Stimulated activated effector memory CD8-positive, alpha-beta T cell treated with anti-CD3 and anti-CD28 coated beads, Interleukin-12 subunit alpha, Interleukin-12 subunit beta, amount 100 ng/mL, for 72 hours (primary cell): ENCODE data around the gene RBM28.
A peak's percentile ranks its signal among the peaks of the same experiment; 100 is the strongest.

ENCODE experiments used
- ATAC-seq: fragments of 150-1000 bp; cut with Tn5 transposase; 2 replicates; pipeline ENCODE4 v1.10.0; 2021
- DNase-seq, 2 donors: peaks; one replicate each; pipeline ENCODE4 v3.0.0; 2021 to 2022; ENCODE audit warnings: low spot score in 2 of 2
- H3K27ac Mint-ChIP-seq: one replicate; pipeline ENCODE4 v1.8.0; 2022; ENCODE audit warnings: mild to moderate bottlenecking, mixed read lengths
- H3K36me3 Mint-ChIP-seq: one replicate; pipeline ENCODE4 v1.8.0; 2022; ENCODE audit warnings: mild to moderate bottlenecking, mixed read lengths
- H3K4me1 Mint-ChIP-seq: one replicate; pipeline ENCODE4 v1.8.0; 2022; ENCODE audit warnings: mixed read lengths
- H3K4me3 Mint-ChIP-seq: one replicate; pipeline ENCODE4 v1.8.0; 2022; ENCODE audit warnings: mild to moderate bottlenecking, mixed read lengths
- H3K9me3 Mint-ChIP-seq: one replicate; pipeline ENCODE4 v1.8.0; 2022; ENCODE audit warnings: mixed read lengths

RBM28 gene

GRCh38 chr7:128324368-128324680 lies 19.4 kb downstream of the RBM28 start:
- DNase-seq (no peak), ATAC-seq (no peak)
- Mint-ChIP-seq H3K9me3 (no peaks in the 10 kb centered on the region), H3K36me3 (peaks cover 99% of the 10 kb centered on the region), H3K4me3 (no peak overlapping the region), H3K27ac (no peak overlapping the region), H3K4me1 (peaks cover 30% of the 10 kb centered on the region)

GRCh38 chr7:128323459-128324367 lies 20.0 kb downstream of the RBM28 start:
- H3K36me3 Mint-ChIP-seq = peaks cover 99% of the 10 kb centered on the region
- peaks cover 36% of the 10 kb centered on the region for H3K4me1 Mint-ChIP-seq
- DNase-seq (no peak), ATAC-seq (no peak)
- no peak overlapping the region for H3K4me3 Mint-ChIP-seq
- no peak overlapping the region for H3K27ac Mint-ChIP-seq
- H3K9me3 Mint-ChIP-seq = no peaks in the 10 kb centered on the region

GRCh38 chr7:128323040-128323439 lies 20.7 kb downstream of the RBM28 start:
- H3K27ac Mint-ChIP-seq = no peak overlapping the region
- H3K9me3 Mint-ChIP-seq = no peaks in the 10 kb centered on the region
- no peak overlapping the region for H3K4me3 Mint-ChIP-seq
- H3K4me1 Mint-ChIP-seq = peaks cover 40% of the 10 kb centered on the region
- no peak for ATAC-seq
- H3K36me3 Mint-ChIP-seq = peaks cover 99% of the 10 kb centered on the region
- DNase-seq = no peak

- H3K4me3 Mint-ChIP-seq = peak overlapping the region; percentile 44
- H3K4me1 Mint-ChIP-seq = peaks cover 40% of the 10 kb centered on the region
- H3K27ac Mint-ChIP-seq = peak overlapping the region; percentile 35
- H3K9me3 Mint-ChIP-seq = no peaks in the 10 kb centered on the region
- ATAC-seq (peak; percentile 67), DNase-seq (no peak)
- peaks cover 99% of the 10 kb centered on the region for H3K36me3 Mint-ChIP-seq
Observed at GRCh38 chr7:128322040-128322643, 21.6 kb downstream of the RBM28 start.

GRCh38 chr7:128321044-128321422 lies 22.7 kb downstream of the RBM28 start:
- no peaks in the 10 kb centered on the region for H3K9me3 Mint-ChIP-seq

GRCh38 chr7:128318691-128319090 lies 25.0 kb downstream of the RBM28 start:
- H3K36me3 Mint-ChIP-seq = peaks cover 99% of the 10 kb centered on the region
- no peaks in the 10 kb centered on the region for H3K9me3 Mint-ChIP-seq
- DNase-seq (no peak), ATAC-seq (no peak)
- H3K4me3 Mint-ChIP-seq = no peak overlapping the region
- H3K27ac Mint-ChIP-seq = peak overlapping the region; percentile 83
- H3K4me1 Mint-ChIP-seq = peaks cover 49% of the 10 kb centered on the region

More at GRCh38 chr7:128321044-128321422, 22.7 kb downstream of the RBM28 start:
- Mint-ChIP-seq H3K4me3 (peak overlapping the region; percentile 44), H3K27ac (peak overlapping the region; percentile 83), H3K36me3 (peaks cover 99% of the 10 kb centered on the region), H3K4me1 (peaks cover 40% of the 10 kb centered on the region)
- DNase-seq (peak in 1 of 2 donors; percentile 56), ATAC-seq (peak; percentile 68)

- ATAC-seq = no peak
- Mint-ChIP-seq H3K4me3 (no peak overlapping the region), H3K36me3 (peaks cover 99% of the 10 kb centered on the region), H3K27ac (peak overlapping the region; percentile 18), H3K4me1 (peaks cover 9% of the 10 kb centered on the region), H3K9me3 (no peaks in the 10 kb centered on the region)
- peak in 1 of 2 donors; percentile 32 for DNase-seq
Observed at GRCh38 chr7:128311013-128311412, 32.7 kb downstream of the RBM28 start.

GRCh38 chr7:128310499-128310898 lies 33.2 kb downstream of the RBM28 start:
- H3K4me1 Mint-ChIP-seq = peaks cover 9% of the 10 kb centered on the region
- ATAC-seq (no peak), DNase-seq (peak in 1 of 2 donors; percentile 42)
- H3K9me3 Mint-ChIP-seq = no peaks in the 10 kb centered on the region
- H3K27ac Mint-ChIP-seq = no peak overlapping the region
- peaks cover 99% of the 10 kb centered on the region for H3K36me3 Mint-ChIP-seq
- no peak overlapping the region for H3K4me3 Mint-ChIP-seq

- H3K27ac Mint-ChIP-seq = no peak overlapping the region
- peaks cover 99% of the 10 kb centered on the region for H3K36me3 Mint-ChIP-seq
Observed at GRCh38 chr7:128309976-128310375, 33.7 kb downstream of the RBM28 start.

GRCh38 chr7:128309124-128309523 lies 34.6 kb downstream of the RBM28 start:
- no peaks in the 10 kb centered on the region for H3K4me1 Mint-ChIP-seq
- ATAC-seq = no peak
- peaks cover 94% of the 10 kb centered on the region for H3K36me3 Mint-ChIP-seq
- no peaks in the 10 kb centered on the region for H3K9me3 Mint-ChIP-seq
- no peak for DNase-seq
- H3K27ac Mint-ChIP-seq = no peak overlapping the region
- H3K4me3 Mint-ChIP-seq = no peak overlapping the region

More at GRCh38 chr7:128309976-128310375, 33.7 kb downstream of the RBM28 start:
- Mint-ChIP-seq H3K9me3 (no peaks in the 10 kb centered on the region), H3K4me1 (peaks cover 6% of the 10 kb centered on the region), H3K4me3 (no peak overlapping the region)
- DNase-seq (peak in 1 of 2 donors; percentile 12), ATAC-seq (no peak)

GRCh38 chr7:128307061-128307460 lies 36.6 kb downstream of the RBM28 start:
- H3K36me3 Mint-ChIP-seq = peaks cover 73% of the 10 kb centered on the region

GRCh38 chr7:128304212-128304611 lies 39.5 kb downstream of the RBM28 start:
- ATAC-seq = no peak
- H3K9me3 Mint-ChIP-seq = no peaks in the 10 kb centered on the region
- H3K36me3 Mint-ChIP-seq = peaks cover 45% of the 10 kb centered on the region
- no peak overlapping the region for H3K27ac Mint-ChIP-seq
- H3K4me3 Mint-ChIP-seq = no peak overlapping the region
- no peak for DNase-seq
- no peaks in the 10 kb centered on the region for H3K4me1 Mint-ChIP-seq

More at GRCh38 chr7:128307061-128307460, 36.6 kb downstream of the RBM28 start:
- no peaks in the 10 kb centered on the region for H3K9me3 Mint-ChIP-seq
- H3K4me3 Mint-ChIP-seq = no peak overlapping the region
- ATAC-seq = no peak
- no peak for DNase-seq
- H3K4me1 Mint-ChIP-seq = no peaks in the 10 kb centered on the region
- peak overlapping the region; percentile 27 for H3K27ac Mint-ChIP-seq

- DNase-seq = no peak
- no peak overlapping the region for H3K27ac Mint-ChIP-seq
- ATAC-seq = no peak
- H3K36me3 Mint-ChIP-seq = peaks cover 39% of the 10 kb centered on the region
- no peaks in the 10 kb centered on the region for H3K4me1 Mint-ChIP-seq
- no peaks in the 10 kb centered on the region for H3K9me3 Mint-ChIP-seq
- H3K4me3 Mint-ChIP-seq = no peak overlapping the region
Observed at GRCh38 chr7:128303643-128304042, 40.1 kb downstream of the RBM28 start.

GRCh38 chr7:128303133-128303532 lies 40.6 kb downstream of the RBM28 start:
- no peak for DNase-seq
- Mint-ChIP-seq H3K36me3 (peaks cover 34% of the 10 kb centered on the region), H3K27ac (no peak overlapping the region), H3K9me3 (no peaks in the 10 kb centered on the region), H3K4me3 (no peak overlapping the region), H3K4me1 (no peaks in the 10 kb centered on the region)
- ATAC-seq = no peak

GRCh38 chr7:128302139-128302538 lies 41.6 kb downstream of the RBM28 start:
- H3K4me3 Mint-ChIP-seq = no peak overlapping the region
- H3K36me3 Mint-ChIP-seq = peaks cover 25% of the 10 kb centered on the region
- H3K27ac Mint-ChIP-seq = no peak overlapping the region
- no peak for ATAC-seq
- H3K4me1 Mint-ChIP-seq = no peaks in the 10 kb centered on the region
- no peak for DNase-seq
- no peaks in the 10 kb centered on the region for H3K9me3 Mint-ChIP-seq

GRCh38 chr7:128299109-128299607 lies 44.5 kb downstream of the RBM28 start:
- Mint-ChIP-seq H3K9me3 (no peaks in the 10 kb centered on the region), H3K4me3 (no peak overlapping the region), H3K4me1 (no peaks in the 10 kb centered on the region), H3K36me3 (no peaks in the 10 kb centered on the region), H3K27ac (no peak overlapping the region)
- no peak for DNase-seq
- no peak for ATAC-seq
